GM21737 (cell line): ENCODE results near the gene GRK5.

Source experiments
- ATAC-seq: cut with Tn5 transposase; IDR thresholded peaks from one replicate; pipeline ENCODE4 v1.9.1; 2021; ENCODE audit warnings: mild to moderate bottlenecking, moderate library complexity; ENCODE audit not compliant: unreplicated experiment

The GRK5 gene

GRCh38 chr10:119197921-119198320 is 9.4 kb upstream of the GRK5 start:
- no peak for ATAC-seq

DNA sequence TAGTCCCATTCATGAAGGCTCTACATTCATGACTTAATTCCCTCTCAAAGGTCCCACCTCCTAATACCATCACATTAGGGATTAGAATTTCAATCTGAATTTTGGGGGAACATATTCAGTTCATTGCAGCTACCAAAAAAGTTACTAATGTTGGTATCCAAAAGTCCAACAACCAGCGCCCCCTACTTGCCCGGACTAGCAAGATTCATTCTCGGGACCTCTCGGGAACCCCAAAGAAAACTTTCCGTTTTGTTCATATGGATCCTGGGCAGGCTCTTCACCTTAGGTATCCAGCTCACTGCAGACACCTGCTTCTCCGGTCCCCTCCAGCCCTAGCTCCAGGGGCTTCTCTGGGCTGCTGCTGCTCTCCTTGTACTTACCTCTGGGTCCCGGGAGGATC is 8.9 kb upstream of the GRK5 start:
- ATAC-seq: no peak

GRCh38 chr10:119199231-119199992 is 8.0 kb upstream of the GRK5 start:
- no peak for ATAC-seq

GRCh38 chr10:119201233-119201632 is 6.1 kb upstream of the GRK5 start:
- no peak for ATAC-seq

DNA sequence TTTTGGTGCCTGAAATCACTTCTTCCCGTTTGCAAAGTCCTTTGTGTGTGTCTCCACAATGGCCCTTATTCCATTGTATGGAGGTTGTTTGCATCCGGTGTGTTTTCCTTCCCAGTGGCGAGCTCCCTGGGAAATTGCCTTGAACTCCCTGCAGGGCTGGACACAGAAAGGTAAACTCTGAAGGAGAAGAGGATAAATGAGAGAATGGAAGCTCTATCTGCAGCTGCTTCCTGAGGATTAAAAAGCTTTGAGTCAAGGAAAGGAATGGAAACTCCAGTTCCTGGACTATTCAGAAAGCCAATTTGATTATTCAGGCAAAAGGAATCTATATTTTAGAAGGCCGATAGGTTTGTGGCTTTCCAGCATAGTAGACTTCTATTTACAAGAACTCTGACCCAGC is 4.4 kb upstream of the GRK5 start:
- ATAC-seq: no peak

DNA sequence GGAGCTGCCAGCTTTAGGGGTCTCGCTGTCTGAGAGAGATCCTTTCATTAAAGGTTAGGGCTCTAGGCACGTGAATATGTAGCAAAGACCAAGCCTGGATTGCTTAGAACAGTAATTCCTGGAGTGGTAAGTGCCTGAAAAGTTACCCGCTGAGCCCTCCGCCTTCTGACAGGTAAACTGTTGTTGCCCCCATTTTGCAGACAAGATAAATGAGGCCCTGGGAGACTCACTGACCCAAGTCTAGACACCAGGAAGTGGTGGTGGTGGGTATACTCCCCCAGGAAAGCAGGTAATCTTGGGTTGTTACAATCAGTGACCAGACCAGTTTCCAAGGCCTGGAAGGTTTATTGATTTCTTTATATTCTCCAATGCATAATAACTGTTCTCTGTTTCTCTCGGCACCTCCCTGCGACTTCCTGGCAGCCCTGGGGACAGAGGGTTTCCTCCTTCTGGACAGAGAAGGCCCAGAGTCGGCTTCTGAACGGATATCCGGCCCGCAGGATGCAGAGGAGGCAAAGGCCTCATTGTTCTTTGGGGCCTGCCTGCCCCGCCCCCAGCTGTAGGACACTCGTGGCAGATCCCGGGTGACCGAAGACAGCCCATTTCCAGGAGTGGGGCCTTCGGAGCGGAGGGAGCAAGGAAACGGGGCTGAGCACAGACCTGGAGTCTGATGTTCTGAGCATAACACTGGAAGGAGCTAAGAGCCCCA is 1.3 kb upstream of the GRK5 start:
- ATAC-seq: peak; percentile 17

- ATAC-seq: peak; percentile 44
Observed at GRCh38 chr10:119206603-119207365, 587 bp upstream of the GRK5 start.

- peak; percentile 10 for ATAC-seq
Observed at GRCh38 chr10:119207713-119208552, 562 bp downstream of the GRK5 start.

- no peak for ATAC-seq
Observed at GRCh38 chr10:119208553-119208940, 1.2 kb downstream of the GRK5 start.

DNA sequence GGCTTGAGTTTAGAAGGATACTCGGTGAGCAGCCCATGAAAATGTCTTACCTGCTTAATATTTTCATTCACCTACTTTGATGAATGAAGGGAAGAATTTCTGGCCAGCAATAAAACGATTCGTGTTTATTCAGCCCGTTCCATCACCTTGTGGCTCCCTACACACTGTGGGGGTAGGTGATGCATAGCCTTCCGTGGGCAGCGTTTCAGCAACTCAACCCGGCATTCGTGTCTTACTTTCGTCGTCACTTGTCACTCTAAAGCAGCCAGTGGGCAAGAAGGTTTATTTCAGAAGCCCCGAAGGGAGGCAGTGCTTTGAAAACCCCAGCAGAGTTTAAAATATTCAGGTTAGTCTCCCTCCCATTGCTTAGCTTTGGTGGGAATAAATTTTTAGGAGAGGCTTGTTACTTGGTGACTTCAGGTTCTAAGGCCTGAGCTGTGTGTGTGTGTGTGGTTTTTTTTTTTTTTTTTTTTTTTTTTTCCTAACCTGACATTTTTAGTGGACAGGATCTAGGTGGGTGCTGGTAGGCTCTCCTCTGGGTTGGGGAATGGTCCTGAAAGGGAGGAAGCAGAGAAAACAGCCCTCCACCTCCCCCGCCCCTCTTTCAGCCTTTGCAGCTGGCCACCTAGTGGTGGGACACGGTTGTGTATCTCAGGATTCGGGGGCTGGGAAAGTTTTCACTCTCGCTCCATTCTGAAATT is 1.8 kb downstream of the GRK5 start:
- ATAC-seq: no peak

DNA sequence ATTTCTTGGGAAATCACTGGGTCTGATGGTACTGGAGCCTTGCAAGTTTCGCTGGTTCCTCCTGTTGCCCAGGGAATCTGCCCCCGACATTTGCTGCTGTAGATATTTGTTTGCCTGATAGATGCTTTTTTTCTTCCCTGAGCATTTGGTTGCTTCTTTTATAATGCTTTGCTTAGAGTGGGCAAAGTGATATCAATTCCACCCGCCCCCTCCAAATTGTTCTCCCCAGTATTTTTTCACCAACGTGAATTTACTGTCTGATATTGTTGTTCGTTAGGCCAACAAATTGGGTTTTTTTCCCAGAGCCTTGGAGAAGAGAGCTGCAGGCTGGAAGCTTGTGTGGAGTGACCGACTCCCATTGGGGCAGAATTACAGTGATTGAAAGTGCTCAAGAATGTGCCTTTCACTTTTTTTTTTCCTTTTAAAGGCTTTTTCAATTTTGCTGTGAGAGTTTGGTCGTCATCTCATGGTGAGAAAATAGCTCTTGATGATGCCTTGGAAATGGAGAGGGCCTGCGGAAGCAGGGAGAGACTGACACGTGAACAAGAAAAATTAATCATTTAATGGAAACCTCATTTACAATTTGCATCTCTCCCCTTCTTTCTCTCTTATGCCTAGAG is 2.5 kb downstream of the GRK5 start:
- no peak for ATAC-seq

GRCh38 chr10:119210633-119211032 is 3.3 kb downstream of the GRK5 start:
- no peak for ATAC-seq

DNA sequence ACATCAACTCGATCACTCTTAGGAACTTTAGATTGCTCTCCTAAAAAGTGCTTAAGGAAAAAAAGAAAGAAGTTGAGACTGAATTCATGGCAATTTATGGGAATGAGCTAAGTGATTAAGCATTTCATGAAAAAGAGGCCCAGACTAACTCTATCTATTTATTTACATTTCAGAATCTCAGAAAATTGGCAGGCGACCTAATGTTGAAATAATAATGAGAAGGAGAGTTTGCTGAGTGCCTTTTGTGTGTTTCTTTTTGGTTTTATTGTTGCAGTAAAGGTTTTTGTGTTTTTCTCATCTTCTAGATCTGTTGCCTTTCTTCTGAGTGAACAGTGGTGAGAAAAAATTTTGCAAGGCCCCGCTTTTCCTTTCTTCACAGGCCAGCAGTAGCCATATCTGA is 3.8 kb downstream of the GRK5 start:
- no peak for ATAC-seq

DNA sequence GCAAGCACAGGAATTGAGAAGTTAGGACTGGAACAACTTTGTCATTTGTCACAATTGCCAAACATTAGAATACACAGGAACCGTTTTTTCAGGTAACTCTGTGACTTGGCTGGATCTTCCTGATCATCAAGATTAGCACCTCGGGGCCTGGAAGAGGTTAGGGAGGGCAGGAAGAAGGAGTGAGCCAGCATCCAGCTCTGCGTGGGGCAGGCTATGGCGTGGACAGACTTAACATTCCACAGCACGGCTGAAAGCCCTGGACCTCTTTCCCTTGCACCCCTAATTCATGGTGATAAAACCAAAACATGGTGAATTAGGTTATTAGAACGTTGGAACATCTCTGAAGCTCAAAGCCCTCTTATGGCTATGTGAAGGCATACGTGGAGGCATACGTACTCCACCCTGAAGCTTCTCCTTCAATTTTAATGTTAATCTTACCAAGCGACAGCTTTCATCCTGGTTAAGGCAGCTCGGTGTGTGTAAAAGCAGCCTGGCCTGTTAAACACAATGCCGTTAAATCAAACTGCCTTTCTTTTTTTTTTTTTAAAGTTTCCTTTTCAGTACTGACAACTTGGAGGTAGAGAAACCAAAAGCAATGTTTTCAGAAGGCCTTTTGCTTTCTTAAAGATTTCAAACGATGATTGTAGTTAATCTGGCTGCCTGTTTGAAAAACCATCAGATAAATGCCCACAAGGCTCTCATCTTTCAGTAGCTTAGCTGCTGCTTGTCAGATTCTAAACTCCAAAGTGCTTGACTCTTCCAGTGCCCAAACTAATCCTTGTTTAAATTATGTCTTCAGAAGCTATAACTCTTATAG is 4.5 kb downstream of the GRK5 start:
- no peak for ATAC-seq

DNA sequence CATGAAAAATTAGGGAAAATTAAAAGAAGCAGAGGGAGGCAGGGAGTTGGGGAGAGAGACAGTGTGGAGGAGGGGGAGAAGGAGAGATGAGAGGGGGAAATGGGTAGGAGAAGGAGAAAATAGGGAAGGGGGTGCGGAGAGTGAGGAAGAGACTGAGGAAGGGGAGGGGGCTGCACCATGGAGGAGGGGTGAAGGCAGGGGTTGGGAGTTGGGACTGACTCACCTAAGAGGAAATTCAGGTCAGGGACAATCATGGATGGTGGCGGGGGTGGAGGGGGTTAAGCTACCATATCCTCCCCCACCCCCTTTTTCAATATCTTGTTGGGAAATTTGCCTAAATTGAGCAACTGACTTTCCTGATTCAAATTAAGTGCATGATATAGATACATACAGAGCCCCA is 8.0 kb downstream of the GRK5 start:
- ATAC-seq: no peak

GRCh38 chr10:119216127-119216526 is 8.8 kb downstream of the GRK5 start:
- ATAC-seq: no peak

DNA sequence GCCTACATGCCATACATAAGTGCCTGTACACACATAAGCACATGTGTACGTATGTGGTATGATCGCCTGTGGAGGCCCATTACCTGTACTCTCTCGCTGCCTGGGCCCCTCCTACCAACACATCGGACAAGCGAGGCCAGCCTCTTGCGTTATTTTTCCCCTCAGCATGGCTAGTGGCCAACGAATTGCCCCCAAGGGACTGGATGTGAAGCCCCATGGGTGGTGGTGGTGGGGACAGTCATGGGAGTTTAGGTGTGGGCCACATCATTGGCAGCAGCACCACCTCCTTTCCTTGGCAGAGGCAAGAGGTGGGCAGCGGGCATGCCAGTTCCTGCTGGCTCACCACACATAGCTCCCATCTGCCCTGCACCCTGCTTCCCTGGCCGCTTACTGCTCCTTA is 10.0 kb downstream of the GRK5 start:
- ATAC-seq: no peak

GRCh38 chr10:119217991-119218490 is 10.7 kb downstream of the GRK5 start:
- no peak for ATAC-seq

- ATAC-seq: no peak
Observed at GRCh38 chr10:119219871-119220270, 12.5 kb downstream of the GRK5 start.
